B cell (primary cell): ENCODE results near the gene DPP9. TPM values are rescaled to one million over a fixed set of nuclear protein-coding genes. Genes with fewer than 3 reads are reported as not detected.

Experiments
- ATAC-seq: fragments of 200-7000 bp; cut with Tn5 transposase; one replicate; pipeline ENCODE4 v1.10.0; 2021; ENCODE audit warnings: low read depth, mild to moderate bottlenecking, moderate number of reproducible peaks, moderate library complexity
- CTCF ChIA-PET: fragments of 350-600 bp; sonication (Branson Sonifier 250); formaldehyde crosslinking; loops from one replicate; lab custom pipeline; 2021; ENCODE audit warnings: antibody characterized with exemption, inconsistent platforms; lab: Charles Lee
- POLR2A ChIA-PET: fragments of 350-600 bp; sonication (Branson Sonifier 250); formaldehyde crosslinking; loops from one replicate; lab custom pipeline; 2021; ENCODE audit warnings: antibody characterized with exemption; lab: Charles Lee
- DNase-seq: peaks from one replicate; pipeline ENCODE4 v3.0.0; 2013
- H2AFZ ChIP-seq: 2 replicates; pipeline ENCODE4 v1.6.1; 2012; ENCODE audit warnings: mild to moderate bottlenecking, low read depth, low read length; ENCODE audit not compliant: insufficient read depth, poor library complexity, severe bottlenecking
- H3K27ac ChIP-seq, 2 donors: 1 replicate in 1 of 2; 2 replicates in 1 of 2; pipeline ENCODE4 v1.5.1; 2012 to 2013; ENCODE audit warnings: low read length in 2 of 2, mild to moderate bottlenecking in 2 of 2, moderate library complexity in 1 of 2
- H3K27me3 ChIP-seq, 4 experiments: fragments of 200-600 bp in 1 of 4; sonication (generic) in 1 of 4; replicated peaks in 1 of 4; 1 replicate in 2 of 4; 2 replicates in 2 of 4; pipeline versions ENCODE4 v1.6.1 to v1.7.0; 2013 to 2016; ENCODE audit warnings: low read length in 3 of 4, mild to moderate bottlenecking in 2 of 4, mixed read lengths in 1 of 4, moderate library complexity in 1 of 4; ENCODE audit not compliant: insufficient read depth in 4 of 4, control insufficient read depth in 3 of 4; ENCODE audit errors: control extremely low read depth in 1 of 4
- H3K36me3 ChIP-seq, 2 experiments: replicated peaks in 1 of 2; 1 replicate in 1 of 2; 2 replicates in 1 of 2; pipeline versions ENCODE4 v1.6.1 to v1.7.1; 2013; ENCODE audit warnings: low read length in 1 of 2; ENCODE audit not compliant: insufficient read depth in 2 of 2, control insufficient read depth in 1 of 2; ENCODE audit errors: control extremely low read depth in 1 of 2, extremely low read depth in 1 of 2
- H3K4me1 ChIP-seq, 2 donors: fragments of 200-600 bp in 1 of 2; sonication (generic) in 1 of 2; 1 replicate in 1 of 2; 2 replicates in 1 of 2; pipeline versions ENCODE4 v1.5.1 to v1.6.1; 2013 to 2017; ENCODE audit warnings: low read length in 2 of 2; ENCODE audit not compliant: control insufficient read depth in 2 of 2, insufficient read depth in 2 of 2
- H3K4me2 ChIP-seq: replicated peaks from 2 replicates; pipeline ENCODE3; 2012; ENCODE audit warnings: mild to moderate bottlenecking, low read depth, low read length; ENCODE audit not compliant: poor library complexity, severe bottlenecking
- H3K4me3 ChIP-seq, 5 experiments: fragments of 200-600 bp in 1 of 5; sonication (generic) in 1 of 5; 1 replicate in 3 of 5; 2 replicates in 2 of 5; pipeline versions ENCODE4 v1.5.1 to v1.7.0; 2011 to 2016; ENCODE audit warnings: low read length in 4 of 5, mild to moderate bottlenecking in 4 of 5, low read depth in 2 of 5, control low read depth in 1 of 5, moderate library complexity in 1 of 5; ENCODE audit not compliant: insufficient read depth in 1 of 5; ENCODE audit errors: control extremely low read depth in 1 of 5, extremely low read depth in 1 of 5
- H3K79me2 ChIP-seq: fragments of 200-600 bp; sonication (generic); one replicate; pipeline ENCODE4 v1.6.0; 2016; ENCODE audit warnings: low read length; ENCODE audit not compliant: control insufficient read depth, insufficient read depth
- H3K9ac ChIP-seq: fragments of 200-600 bp; sonication (generic); 2 replicates; pipeline ENCODE4 v1.6.1; 2017; ENCODE audit warnings: mild to moderate bottlenecking, low read length, moderate library complexity
- H3K9me3 ChIP-seq, 3 donors: one replicate each; pipeline versions ENCODE4 v1.6.1 to v1.7.1; 2013; ENCODE audit warnings: low read length in 2 of 3; ENCODE audit not compliant: control insufficient read depth in 2 of 3, insufficient read depth in 1 of 3; ENCODE audit errors: control extremely low read depth in 1 of 3
- H4K20me1 ChIP-seq: 2 replicates; pipeline ENCODE4 v1.6.0; 2012; ENCODE audit warnings: mild to moderate bottlenecking, low read length; ENCODE audit not compliant: insufficient read depth, control insufficient read depth, poor library complexity, severe bottlenecking
- H3K27ac Mint-ChIP-seq: one replicate; pipeline ENCODE4 v1.8.0; 2021; ENCODE audit warnings: mixed read lengths
- H3K27me3 Mint-ChIP-seq: one replicate; pipeline ENCODE4 v1.8.0; 2021; ENCODE audit warnings: mixed read lengths
- H3K4me1 Mint-ChIP-seq: one replicate; pipeline ENCODE4 v1.8.0; 2021; ENCODE audit warnings: mixed read lengths
- H3K4me3 Mint-ChIP-seq: one replicate; pipeline ENCODE4 v1.8.0; 2021; ENCODE audit warnings: mixed read lengths
- H3K9me3 Mint-ChIP-seq: one replicate; pipeline ENCODE4 v1.8.0; 2022; ENCODE audit warnings: mixed read lengths; ENCODE audit not compliant: insufficient read depth
- CTCF ChIP-seq: fragments of 200-600 bp; IDR thresholded peaks from one replicate; pipeline ENCODE4 v1.8.0; 2022; ENCODE audit warnings: antibody characterized with exemption, mild to moderate bottlenecking
- EZH2 ChIP-seq: IDR thresholded peaks from 2 replicates; pipeline ENCODE4 v1.6.1; 2012; ENCODE audit warnings: borderline replicate concordance, low read depth, mild to moderate bottlenecking, moderate library complexity, low read length; ENCODE audit not compliant: insufficient read depth, poor library complexity, severe bottlenecking
- WGBS: methylation state at CpG from one replicate; pipeline ENCODE4 v1.1.5; 2013; ENCODE audit warnings: missing lambda C conversion rate; ENCODE audit not compliant: insufficient coverage; 5-methylcytosine and 5-hydroxymethylcytosine counted together
- intact Hi-C: fragments of 100-400 bp; cut with micrococcal nuclease; formaldehyde crosslinking; loops from one replicate; pipeline ENCODE4 v1.10.0; 2022
- polyA plus RNA-seq: library from polyadenylated mRNA; depleted of rRNA; stranded (reverse); fragments of >200 nt; gene quantifications from 2 replicates; pipeline ENCODE4 v1.2.3, GENCODE V29; 2012
- total RNA-seq, 2 donors: library from RNA; stranded (reverse); fragments of 120-200 nt in 1 of 2; gene quantifications; 1 replicate in 1 of 2; 2 replicates in 1 of 2; pipeline versions ENCODE4 v1.2.3 to v1.2.4, GENCODE V29; 2013 to 2022

Gene DPP9
- total and polyA plus RNA-seq, 2 donors (not counting 1 experiment from before 2014, with no cell fraction given) = 47.3 to 109 TPM

GRCh38 chr19:4742723-4743646 lies 19.3 kb upstream of the DPP9 start:
- H4K20me1 ChIP-seq = no peaks in the 10 kb centered on the region
- no peak overlapping the region for H2AFZ ChIP-seq
- ATAC-seq (no peak), DNase-seq (no peak)
- no peaks in the 10 kb centered on the region for H3K79me2 ChIP-seq
- 30% methylated on average over 12 of the region's 12 CpGs for WGBS
- H3K9me3 ChIP-seq = no peaks in the 10 kb centered on the region
- H3K4me3 Mint-ChIP-seq = no peak overlapping the region
- CTCF ChIA-PET = interaction anchor here (0.7 kb wide), 1 partner anchor 12 kb away, joined by 3 read pairs; no protein-coding TSS in a partner anchor
- H3K4me1 ChIP-seq = no peaks in the 10 kb centered on the region
- H3K9me3 Mint-ChIP-seq = no peaks in the 10 kb centered on the region
- no peak overlapping the region for H3K4me2 ChIP-seq
- H3K27me3 ChIP-seq = peaks cover 0 to 17% (median 3%) of the 10 kb centered on the region in 4 experiments
- no peak overlapping the region for H3K27ac Mint-ChIP-seq
- POLR2A ChIA-PET = interaction anchor here (0.7 kb wide), 1 partner anchor 1788 kb away, joined by 3 read pairs; no protein-coding TSS in a partner anchor
- no peak overlapping the region for H3K9ac ChIP-seq
- intact Hi-C loops = no loop called here
- peaks cover 24% of the 10 kb centered on the region for H3K27me3 Mint-ChIP-seq
- no peaks in the 10 kb centered on the region for H3K4me1 Mint-ChIP-seq
- no peak overlapping the region for H3K27ac ChIP-seq
- TF ChIP-seq CTCF (no peak), EZH2 (no peak)
- no peaks in the 10 kb centered on the region for H3K36me3 ChIP-seq
- H3K4me3 ChIP-seq = no peak overlapping the region

- no peaks in the 10 kb centered on the region for H3K4me1 Mint-ChIP-seq
- POLR2A ChIA-PET = interaction anchor here (0.6 kb wide), 1 partner anchor 1068 kb away, joined by 3 read pairs; no protein-coding TSS in a partner anchor
- Histone ChIP-seq H3K9me3 (no peaks in the 10 kb centered on the region), H3K27me3 (peaks cover 0 to 22% (median 6%) of the 10 kb centered on the region in 4 experiments), H3K4me2 (no peak overlapping the region), H3K79me2 (no peaks in the 10 kb centered on the region), H2AFZ (no peak overlapping the region), H3K9ac (no peak overlapping the region), H3K27ac (no peak overlapping the region), H4K20me1 (no peaks in the 10 kb centered on the region), H3K36me3 (no peaks in the 10 kb centered on the region), H3K4me3 (no peak overlapping the region), H3K4me1 (no peaks in the 10 kb centered on the region)
- CTCF ChIA-PET = interaction anchor here (0.5 to 0.7 kb wide), 2 partner anchors 51 to 106 kb away, joined by 3 to 6 read pairs; partner anchors contain the start of gene FEM1A
- intact Hi-C loops = no loop called here
- DNase-seq (no peak), ATAC-seq (no peak)
- no peaks in the 10 kb centered on the region for H3K9me3 Mint-ChIP-seq
- H3K27ac Mint-ChIP-seq = no peak overlapping the region
- TF ChIP-seq CTCF (no peak), EZH2 (no peak)
- 40% methylated on average over 1 of the region's 2 CpGs for WGBS
- H3K4me3 Mint-ChIP-seq = no peak overlapping the region
- H3K27me3 Mint-ChIP-seq = peaks cover 15% of the 10 kb centered on the region
Observed at GRCh38 chr19:4740092-4740491, 16.4 kb upstream of the DPP9 start.
